Glutamatergic neuron (in vitro differentiated cells): ENCODE results near the gene DMAC1. TPM values are rescaled to one million over a fixed set of nuclear protein-coding genes. Genes with fewer than 3 reads are reported as not detected.

Experiments used
- DNase-seq: peaks from one replicate; pipeline ENCODE4 v3.0.0; 2022
- H3K27ac Mint-ChIP-seq: one replicate; pipeline ENCODE4 v1.8.0; 2020; ENCODE audit warnings: mild to moderate bottlenecking, mixed read lengths, inconsistent platforms; ENCODE audit not compliant: unreplicated experiment
- H3K27me3 Mint-ChIP-seq: one replicate; pipeline ENCODE4 v1.8.0; 2020; ENCODE audit warnings: mild to moderate bottlenecking, moderate library complexity, mixed read lengths, inconsistent platforms; ENCODE audit not compliant: unreplicated experiment
- H3K36me3 Mint-ChIP-seq: one replicate; pipeline ENCODE4 v1.8.0; 2020; ENCODE audit warnings: mild to moderate bottlenecking, mixed read lengths, inconsistent platforms; ENCODE audit not compliant: unreplicated experiment
- H3K4me1 Mint-ChIP-seq: one replicate; pipeline ENCODE4 v1.8.0; 2020; ENCODE audit warnings: mild to moderate bottlenecking, low read depth, mixed read lengths, inconsistent platforms; ENCODE audit not compliant: unreplicated experiment
- H3K4me3 Mint-ChIP-seq: one replicate; pipeline ENCODE4 v1.8.0; 2020; ENCODE audit warnings: mild to moderate bottlenecking, mixed read lengths, inconsistent platforms; ENCODE audit not compliant: unreplicated experiment
- H3K9me3 Mint-ChIP-seq: one replicate; pipeline ENCODE4 v1.8.0; 2020; ENCODE audit warnings: mild to moderate bottlenecking, moderate library complexity, mixed read lengths, inconsistent platforms; ENCODE audit not compliant: unreplicated experiment
- total RNA-seq: library from RNA; stranded (reverse); fragmentation: NEBNext Ultra II Directional; extraction: Animal tissue kit (Norgen Biotek cat#: 25700); gene quantifications from one replicate; pipeline ENCODE4 v1.2.1, GENCODE V29; 2021; ENCODE audit not compliant: unreplicated experiment
- TF ChIP-seq, protein P1 (sequence below): fragments of 200-600 bp; sonication (generic); IDR thresholded peaks from one replicate; pipeline ENCODE4 v1.5.0; 2021; ENCODE audit not compliant: partially characterized antibody, unreplicated experiment

Gene DMAC1
- total RNA-seq, 1 donor from 2014 or later: 22.2 TPM

DNA sequence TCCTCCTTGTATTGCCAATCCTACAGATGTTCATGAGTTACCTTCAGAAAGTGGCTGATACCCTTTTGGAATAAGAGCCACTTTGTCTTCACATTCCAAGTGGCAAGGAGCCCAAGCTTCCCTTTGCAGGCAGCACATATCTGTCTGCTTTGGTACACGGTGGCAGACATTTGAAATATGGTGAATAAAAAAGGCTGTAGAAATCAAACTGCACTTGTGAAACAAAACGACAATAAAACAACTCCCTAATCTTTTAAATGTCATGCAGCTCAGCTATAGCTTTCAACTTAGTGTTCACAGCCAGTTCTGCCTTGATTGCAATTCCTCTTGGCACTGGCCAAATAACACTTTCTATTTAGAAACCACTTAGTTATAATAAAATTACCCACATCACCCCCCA lies 35.0 kb upstream of the DMAC1 start:
- Mint-ChIP-seq H3K4me1 (no peaks in the 10 kb centered on the region), H3K4me3 (no peak overlapping the region), H3K36me3 (peaks cover 4% of the 10 kb centered on the region), H3K27me3 (no peaks in the 10 kb centered on the region), H3K27ac (no peak overlapping the region), H3K9me3 (peaks cover 2% of the 10 kb centered on the region)
- no peak for DNase-seq
- TF ChIP-seq, protein P1, sequence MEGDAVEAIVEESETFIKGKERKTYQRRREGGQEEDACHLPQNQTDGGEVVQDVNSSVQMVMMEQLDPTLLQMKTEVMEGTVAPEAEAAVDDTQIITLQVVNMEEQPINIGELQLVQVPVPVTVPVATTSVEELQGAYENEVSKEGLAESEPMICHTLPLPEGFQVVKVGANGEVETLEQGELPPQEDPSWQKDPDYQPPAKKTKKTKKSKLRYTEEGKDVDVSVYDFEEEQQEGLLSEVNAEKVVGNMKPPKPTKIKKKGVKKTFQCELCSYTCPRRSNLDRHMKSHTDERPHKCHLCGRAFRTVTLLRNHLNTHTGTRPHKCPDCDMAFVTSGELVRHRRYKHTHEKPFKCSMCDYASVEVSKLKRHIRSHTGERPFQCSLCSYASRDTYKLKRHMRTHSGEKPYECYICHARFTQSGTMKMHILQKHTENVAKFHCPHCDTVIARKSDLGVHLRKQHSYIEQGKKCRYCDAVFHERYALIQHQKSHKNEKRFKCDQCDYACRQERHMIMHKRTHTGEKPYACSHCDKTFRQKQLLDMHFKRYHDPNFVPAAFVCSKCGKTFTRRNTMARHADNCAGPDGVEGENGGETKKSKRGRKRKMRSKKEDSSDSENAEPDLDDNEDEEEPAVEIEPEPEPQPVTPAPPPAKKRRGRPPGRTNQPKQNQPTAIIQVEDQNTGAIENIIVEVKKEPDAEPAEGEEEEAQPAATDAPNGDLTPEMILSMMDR: no peak

DNA sequence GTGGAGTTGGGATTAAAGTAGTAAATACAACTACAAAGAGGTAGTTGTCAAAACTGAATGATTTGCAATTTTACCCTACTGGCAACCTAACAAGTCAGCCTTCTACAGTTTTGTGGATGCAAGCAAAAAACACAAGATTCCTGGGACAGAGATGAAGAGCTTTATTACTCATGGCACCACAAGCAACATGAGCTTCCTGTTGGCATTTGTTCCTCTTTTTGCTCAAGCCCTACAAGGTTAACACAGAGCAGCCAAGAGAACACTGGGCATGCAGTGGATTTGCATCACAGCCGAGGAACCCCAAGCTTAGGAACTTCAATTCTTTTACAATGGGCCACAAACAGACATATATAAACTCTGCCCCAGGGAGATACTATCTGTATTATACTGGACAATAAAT lies 28.8 kb upstream of the DMAC1 start:
- Mint-ChIP-seq H3K27ac (no peak overlapping the region), H3K27me3 (no peaks in the 10 kb centered on the region), H3K4me1 (no peaks in the 10 kb centered on the region), H3K36me3 (peaks cover 5% of the 10 kb centered on the region), H3K4me3 (no peak overlapping the region), H3K9me3 (peaks cover 2% of the 10 kb centered on the region)
- no peak for DNase-seq
- TF ChIP-seq, protein P1: no peak

DNA sequence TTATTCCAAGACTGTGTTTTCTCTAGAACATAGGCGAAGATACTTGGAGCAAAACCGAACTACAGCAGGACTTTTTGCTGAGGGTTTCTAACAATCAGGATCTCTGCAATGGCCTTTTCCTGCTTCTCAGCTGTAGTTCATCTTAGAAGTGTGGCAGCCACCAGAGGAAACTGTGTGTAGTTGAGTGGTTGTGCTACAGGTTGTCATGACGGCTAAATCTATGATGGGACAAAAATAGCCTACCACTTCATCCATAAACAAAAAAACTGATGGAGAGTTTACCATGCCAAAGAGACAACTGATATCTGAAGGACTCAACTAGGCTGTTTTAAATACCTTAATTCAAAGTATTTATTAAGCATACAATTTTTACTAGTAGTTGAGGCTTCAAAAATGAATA lies 28.2 kb upstream of the DMAC1 start:
- TF ChIP-seq, protein P1: no peak
- DNase-seq: no peak
- Mint-ChIP-seq H3K9me3 (peaks cover 2% of the 10 kb centered on the region), H3K36me3 (peaks cover 5% of the 10 kb centered on the region), H3K27me3 (no peaks in the 10 kb centered on the region), H3K4me3 (no peak overlapping the region), H3K27ac (no peak overlapping the region), H3K4me1 (no peaks in the 10 kb centered on the region)

DNA sequence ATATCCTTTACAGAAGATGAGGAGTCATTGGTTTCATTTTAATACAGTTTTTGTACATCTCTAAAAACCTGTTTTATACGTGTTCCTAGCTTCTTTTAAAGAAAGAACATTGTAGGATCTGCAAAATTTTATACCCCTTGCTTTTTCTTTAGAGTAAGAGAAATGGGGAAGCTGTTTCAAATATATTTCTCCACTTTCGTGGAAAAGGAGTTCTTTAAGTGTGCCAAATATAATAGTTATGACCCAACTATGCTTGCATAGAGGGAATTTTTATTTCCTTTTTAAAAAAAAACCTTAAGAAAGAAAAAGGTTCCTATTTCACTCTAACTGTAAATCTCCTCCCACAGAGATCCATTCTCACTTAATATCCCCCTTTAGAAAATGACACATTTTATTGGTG lies 27.5 kb upstream of the DMAC1 start:
- H3K27ac Mint-ChIP-seq: no peak overlapping the region
- H3K9me3 Mint-ChIP-seq: peaks cover 2% of the 10 kb centered on the region
- no peaks in the 10 kb centered on the region for H3K27me3 Mint-ChIP-seq
- DNase-seq: no peak
- peaks cover 5% of the 10 kb centered on the region for H3K36me3 Mint-ChIP-seq
- TF ChIP-seq, protein P1: no peak
- no peaks in the 10 kb centered on the region for H3K4me1 Mint-ChIP-seq
- H3K4me3 Mint-ChIP-seq: no peak overlapping the region

DNA sequence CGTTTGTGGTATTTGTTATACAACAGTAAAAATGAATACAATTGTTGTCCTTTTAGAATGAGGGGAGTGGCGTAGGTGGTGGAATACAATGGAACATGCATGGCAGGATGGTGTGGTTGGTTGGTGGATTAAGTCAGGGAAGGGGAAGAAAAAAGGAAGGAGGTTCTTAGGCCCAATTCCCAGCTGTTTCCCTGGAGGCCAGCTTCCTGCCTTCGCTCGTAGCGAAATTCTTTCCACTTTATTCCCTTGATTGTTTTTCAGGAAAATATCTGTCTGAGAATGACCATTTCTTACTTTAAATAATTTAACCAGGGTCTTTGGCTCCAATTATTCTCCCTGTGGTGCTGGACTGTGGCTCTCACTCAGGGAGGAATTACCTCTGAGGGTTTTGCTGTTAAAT lies 24.1 kb upstream of the DMAC1 start:
- TF ChIP-seq, protein P1: no peak
- DNase-seq: no peak
- H3K36me3 Mint-ChIP-seq: no peaks in the 10 kb centered on the region
- no peaks in the 10 kb centered on the region for H3K4me1 Mint-ChIP-seq
- H3K27ac Mint-ChIP-seq: no peak overlapping the region
- H3K9me3 Mint-ChIP-seq: peaks cover 2% of the 10 kb centered on the region
- H3K27me3 Mint-ChIP-seq: no peaks in the 10 kb centered on the region
- H3K4me3 Mint-ChIP-seq: no peak overlapping the region
